MCF 10A (cell line): ENCODE measurements around the gene KIF3C. TPM values are rescaled to one million over a fixed set of nuclear protein-coding genes. Genes with fewer than 3 reads are reported as not detected.
"Not testable (repeated sequence)": the region's sequence is repeated elsewhere in the genome, so short reads cannot be mapped to it uniquely, and the experiment has no call there.

Experiments
- BruUV-seq: library from RNA; stranded (reverse); fragments of 400-500 nt; replicated peaks from 2 replicates; lab custom pipeline; 2021; lab: Mats Ljungman, UMichigan
- CTCF ChIA-PET: fragments of 300-600 bp; sonication (Branson Sonifier 250); formaldehyde crosslinking; extraction: SDS; loops from one replicate; lab custom pipeline; 2021; ENCODE audit warnings: antibody characterized with exemption, inconsistent platforms; lab: Yijun Ruan, JAX
- POLR2A ChIA-PET: fragments of 300-600, 350-650 bp; sonication (Branson Sonifier 250); formaldehyde crosslinking; extraction: SDS; loops from one replicate; lab custom pipeline; 2020; ENCODE audit warnings: antibody characterized with exemption, inconsistent platforms; lab: Yijun Ruan, JAX
- DNase-seq: peaks from one replicate; pipeline ENCODE4 v3.0.0-alpha.2; 2018; ENCODE audit not compliant: unreplicated experiment
- H3K27ac Mint-ChIP-seq: one replicate; pipeline ENCODE4 v1.8.0; 2022; ENCODE audit warnings: mild to moderate bottlenecking, low read depth, mixed read lengths; ENCODE audit not compliant: unreplicated experiment
- H3K27me3 Mint-ChIP-seq: one replicate; pipeline ENCODE4 v1.8.0; 2022; ENCODE audit warnings: mixed read lengths; ENCODE audit not compliant: insufficient read depth, unreplicated experiment
- H3K36me3 Mint-ChIP-seq: one replicate; pipeline ENCODE4 v1.8.0; 2022; ENCODE audit warnings: mild to moderate bottlenecking, moderate library complexity, mixed read lengths; ENCODE audit not compliant: insufficient read depth, unreplicated experiment
- H3K4me1 Mint-ChIP-seq: one replicate; pipeline ENCODE4 v1.8.0; 2022; ENCODE audit warnings: mixed read lengths; ENCODE audit not compliant: insufficient read depth, unreplicated experiment
- H3K4me3 Mint-ChIP-seq: one replicate; pipeline ENCODE4 v1.8.0; 2022; ENCODE audit warnings: mild to moderate bottlenecking, moderate library complexity, mixed read lengths; ENCODE audit not compliant: unreplicated experiment
- H3K9me3 Mint-ChIP-seq: one replicate; pipeline ENCODE4 v1.8.0; 2022; ENCODE audit warnings: mixed read lengths; ENCODE audit not compliant: unreplicated experiment
- CTCF ChIP-seq: fragments of 200-600 bp; IDR thresholded peaks from one replicate; pipeline ENCODE4 v1.8.0; 2022; ENCODE audit warnings: antibody characterized with exemption, mild to moderate bottlenecking; ENCODE audit not compliant: unreplicated experiment
- intact Hi-C: fragments of 100-400 bp; cut with micrococcal nuclease; formaldehyde crosslinking; loops from 2 replicates; pipeline ENCODE4 v1.14.1; 2022
- total RNA-seq: library from RNA; stranded (reverse); gene quantifications from 2 replicates; pipeline ENCODE4 v1.2.3, GENCODE V29; 2022

KIF3C gene
- total RNA-seq, 1 experiment from 2014 or later: 2.0 TPM

DNA sequence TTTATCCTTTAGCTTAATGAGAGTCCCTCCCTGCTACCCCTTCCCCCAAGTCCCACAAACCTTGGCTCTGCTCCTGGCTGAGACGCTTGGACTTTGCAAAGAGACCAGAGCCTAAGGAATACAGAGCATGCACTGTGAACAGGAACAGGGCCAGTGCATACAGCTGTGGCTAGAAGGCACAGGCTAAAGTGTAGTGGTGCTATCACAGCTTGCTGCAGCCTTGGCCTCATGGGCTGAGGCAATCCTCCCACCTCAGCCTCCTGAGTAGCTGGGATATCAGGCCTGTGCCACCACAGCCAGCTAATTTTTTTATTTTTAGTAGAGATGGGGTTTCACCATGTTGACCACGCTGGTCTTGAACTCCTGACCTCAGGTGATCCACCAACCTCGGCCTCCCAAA, 64.5 kb downstream of the KIF3C start:
- Mint-ChIP-seq H3K27me3 (no peaks in the 10 kb centered on the region), H3K9me3 (no peaks in the 10 kb centered on the region), H3K4me1 (peaks cover 10% of the 10 kb centered on the region), H3K27ac (no peak overlapping the region), H3K36me3 (no peaks in the 10 kb centered on the region), H3K4me3 (no peak overlapping the region)
- ChIA-PET CTCF (interaction anchor here (0.6 to 1.3 kb wide), 2 partner anchors 33 to 175 kb away, joined by 3 read pairs; no protein-coding TSS in a partner anchor), POLR2A (no interaction called here)
- no peak for DNase-seq
- no TSS peak for BruUV-seq
- intact Hi-C loops: no loop called here
- no peak for TF ChIP-seq CTCF

GRCh38 chr2:25917411-25917810, 64.9 kb downstream of the KIF3C start:
- H3K9me3 Mint-ChIP-seq, H3K36me3 Mint-ChIP-seq, DNase-seq, H3K4me3 Mint-ChIP-seq, BruUV-seq, intact Hi-C loops, POLR2A ChIA-PET, H3K27me3 Mint-ChIP-seq, H3K27ac Mint-ChIP-seq: not testable (repeated sequence)
- peaks cover 10% of the 10 kb centered on the region for H3K4me1 Mint-ChIP-seq
- CTCF ChIA-PET: interaction anchor here (1.3 kb wide), 1 partner anchor 33 kb away, joined by 3 read pairs; no protein-coding TSS in a partner anchor

GRCh38 chr2:25915944-25916772, 66.1 kb downstream of the KIF3C start:
- H3K27me3 Mint-ChIP-seq, H3K36me3 Mint-ChIP-seq, DNase-seq, CTCF ChIA-PET, BruUV-seq, H3K4me3 Mint-ChIP-seq, H3K9me3 Mint-ChIP-seq, POLR2A ChIA-PET, H3K27ac Mint-ChIP-seq, intact Hi-C loops: not testable (repeated sequence)
- H3K4me1 Mint-ChIP-seq: peaks cover 10% of the 10 kb centered on the region

- H3K27me3 Mint-ChIP-seq, H3K27ac Mint-ChIP-seq, H3K4me3 Mint-ChIP-seq, BruUV-seq, intact Hi-C loops, H3K36me3 Mint-ChIP-seq, CTCF ChIA-PET, H3K9me3 Mint-ChIP-seq, POLR2A ChIA-PET, DNase-seq: not testable (repeated sequence)
- H3K4me1 Mint-ChIP-seq: peaks cover 10% of the 10 kb centered on the region
Measured at GRCh38 chr2:25915411-25915810, 66.9 kb downstream of the KIF3C start.

GRCh38 chr2:25913696-25913973, 68.7 kb downstream of the KIF3C start:
- DNase-seq, H3K4me3 Mint-ChIP-seq, BruUV-seq, CTCF ChIA-PET, H3K36me3 Mint-ChIP-seq, H3K9me3 Mint-ChIP-seq, H3K27me3 Mint-ChIP-seq, H3K27ac Mint-ChIP-seq, intact Hi-C loops: not testable (repeated sequence)
- POLR2A ChIA-PET: interaction anchor here (0.6 kb wide), 1 partner anchor 13 kb away, joined by 3 read pairs; no protein-coding TSS in a partner anchor
- peaks cover 10% of the 10 kb centered on the region for H3K4me1 Mint-ChIP-seq
